ENCODE measurements around the gene CCDC158. TPM values are rescaled to one million over a fixed set of nuclear protein-coding genes. Genes with fewer than 3 reads are reported as not detected.
A peak's percentile ranks its signal among the peaks of the same experiment; 100 is the strongest.

The CCDC158 gene
- total RNA-seq, 4 donors from 2014 or later: 0.16 to 0.55 TPM; not detected in 2

- Histone ChIP-seq H3K27ac (peak overlapping the region in 2 of 4 donors; percentile 11 to 34), H3K36me3 (no peaks in the 10 kb centered on the region), H3K4me1 (peaks cover 0 to 39% (median 8%) of the 10 kb centered on the region in 4 donors), H3K4me3 (no peak overlapping the region), H3K9me3 (no peaks in the 10 kb centered on the region), H3K27me3 (no peaks in the 10 kb centered on the region)
- no peak for DNase-seq
- WGBS, 2 donors (ENCODE audit: low coverage in 1 of 2): 39 to 57% methylated on average over 1 of the region's 1 CpG
- in situ Hi-C loops (cut with MboI; ENCODE audit: low pct_ligation_motif_present in 1 of 4, low pct_unique_long_range_greater_than_20kb in 1 of 4, low sequenced_read_pairs in 3 of 4): no loop called here
- intact Hi-C loops (cut with DNase I; ENCODE audit: low total_unique reads): no loop called here
- TF ChIP-seq POLR2AphosphoS5 (IDR thresholded peaks at IDR 0.05): no peak
- TF ChIP-seq POLR2A (IDR thresholded peaks at IDR 0.05): no peak
- TF ChIP-seq, protein P1, sequence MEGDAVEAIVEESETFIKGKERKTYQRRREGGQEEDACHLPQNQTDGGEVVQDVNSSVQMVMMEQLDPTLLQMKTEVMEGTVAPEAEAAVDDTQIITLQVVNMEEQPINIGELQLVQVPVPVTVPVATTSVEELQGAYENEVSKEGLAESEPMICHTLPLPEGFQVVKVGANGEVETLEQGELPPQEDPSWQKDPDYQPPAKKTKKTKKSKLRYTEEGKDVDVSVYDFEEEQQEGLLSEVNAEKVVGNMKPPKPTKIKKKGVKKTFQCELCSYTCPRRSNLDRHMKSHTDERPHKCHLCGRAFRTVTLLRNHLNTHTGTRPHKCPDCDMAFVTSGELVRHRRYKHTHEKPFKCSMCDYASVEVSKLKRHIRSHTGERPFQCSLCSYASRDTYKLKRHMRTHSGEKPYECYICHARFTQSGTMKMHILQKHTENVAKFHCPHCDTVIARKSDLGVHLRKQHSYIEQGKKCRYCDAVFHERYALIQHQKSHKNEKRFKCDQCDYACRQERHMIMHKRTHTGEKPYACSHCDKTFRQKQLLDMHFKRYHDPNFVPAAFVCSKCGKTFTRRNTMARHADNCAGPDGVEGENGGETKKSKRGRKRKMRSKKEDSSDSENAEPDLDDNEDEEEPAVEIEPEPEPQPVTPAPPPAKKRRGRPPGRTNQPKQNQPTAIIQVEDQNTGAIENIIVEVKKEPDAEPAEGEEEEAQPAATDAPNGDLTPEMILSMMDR (IDR thresholded peaks at IDR 0.05): no peak
- no peak for TF ChIP-seq EP300 (IDR thresholded peaks at IDR 0.05; ENCODE audit: low read depth)
Measured at GRCh38 chr4:76278583-76278982, 142.4 kb downstream of the CCDC158 start.

DNA sequence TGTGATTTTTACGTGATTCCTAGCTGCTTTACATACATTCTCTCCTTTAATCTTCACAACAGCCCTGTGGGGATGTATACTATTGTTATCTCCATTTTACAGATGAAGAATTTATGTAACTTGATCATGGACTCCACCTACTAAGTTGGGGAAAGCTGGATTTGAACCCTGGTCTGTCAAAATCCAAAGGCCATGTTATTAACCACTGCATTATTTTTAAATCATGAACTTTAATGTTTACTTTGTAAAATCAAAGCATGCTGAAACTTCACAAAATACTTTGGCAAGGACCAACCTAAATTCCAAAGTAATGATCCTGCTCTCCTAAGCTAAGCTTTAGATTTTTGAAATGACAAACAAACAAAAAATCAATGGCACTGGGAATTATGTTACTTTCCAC, 143.3 kb downstream of the CCDC158 start:
- in situ Hi-C loops (cut with MboI; ENCODE audit: low pct_ligation_motif_present in 1 of 4, low pct_unique_long_range_greater_than_20kb in 1 of 4, low sequenced_read_pairs in 3 of 4) (no loop called here), intact Hi-C loops (cut with DNase I; ENCODE audit: low total_unique reads) (no loop called here)
- no peaks in the 10 kb centered on the region for H3K36me3 ChIP-seq
- H3K9me3 ChIP-seq: no peaks in the 10 kb centered on the region
- H3K27me3 ChIP-seq: no peaks in the 10 kb centered on the region
- peaks cover 0 to 37% (median 6%) of the 10 kb centered on the region in 4 donors for H3K4me1 ChIP-seq
- TF ChIP-seq, protein P1 (IDR thresholded peaks at IDR 0.05): no peak
- TF ChIP-seq EP300 (IDR thresholded peaks at IDR 0.05; ENCODE audit: low read depth) (no peak), POLR2A (IDR thresholded peaks at IDR 0.05) (no peak), POLR2AphosphoS5 (IDR thresholded peaks at IDR 0.05) (no peak)
- DNase-seq: no peak
- 83 to 100% methylated on average over 1 of the region's 1 CpG for WGBS, 2 donors (ENCODE audit: low coverage in 1 of 2)
- H3K27ac ChIP-seq: no peak overlapping the region
- no peak overlapping the region for H3K4me3 ChIP-seq

GRCh38 chr4:76276813-76277212, 144.1 kb downstream of the CCDC158 start:
- Histone ChIP-seq H3K27me3 (no peaks in the 10 kb centered on the region), H3K36me3 (no peaks in the 10 kb centered on the region), H3K9me3 (no peaks in the 10 kb centered on the region), H3K4me3 (no peak overlapping the region), H3K4me1 (peaks cover 0 to 37% (median 6%) of the 10 kb centered on the region in 4 donors), H3K27ac (no peak overlapping the region)
- WGBS, 2 donors (ENCODE audit: low coverage in 1 of 2): 83% methylated on average over 1 to 9 of the region's 9 CpGs
- intact Hi-C loops (cut with DNase I; ENCODE audit: low total_unique reads) (no loop called here), in situ Hi-C loops (cut with MboI; ENCODE audit: low pct_ligation_motif_present in 1 of 4, low pct_unique_long_range_greater_than_20kb in 1 of 4, low sequenced_read_pairs in 3 of 4) (no loop called here)
- DNase-seq: no peak
- TF ChIP-seq POLR2A (IDR thresholded peaks at IDR 0.05) (no peak), EP300 (IDR thresholded peaks at IDR 0.05; ENCODE audit: low read depth) (no peak), POLR2AphosphoS5 (IDR thresholded peaks at IDR 0.05) (no peak)
- TF ChIP-seq, protein P1 (IDR thresholded peaks at IDR 0.05): no peak

DNA sequence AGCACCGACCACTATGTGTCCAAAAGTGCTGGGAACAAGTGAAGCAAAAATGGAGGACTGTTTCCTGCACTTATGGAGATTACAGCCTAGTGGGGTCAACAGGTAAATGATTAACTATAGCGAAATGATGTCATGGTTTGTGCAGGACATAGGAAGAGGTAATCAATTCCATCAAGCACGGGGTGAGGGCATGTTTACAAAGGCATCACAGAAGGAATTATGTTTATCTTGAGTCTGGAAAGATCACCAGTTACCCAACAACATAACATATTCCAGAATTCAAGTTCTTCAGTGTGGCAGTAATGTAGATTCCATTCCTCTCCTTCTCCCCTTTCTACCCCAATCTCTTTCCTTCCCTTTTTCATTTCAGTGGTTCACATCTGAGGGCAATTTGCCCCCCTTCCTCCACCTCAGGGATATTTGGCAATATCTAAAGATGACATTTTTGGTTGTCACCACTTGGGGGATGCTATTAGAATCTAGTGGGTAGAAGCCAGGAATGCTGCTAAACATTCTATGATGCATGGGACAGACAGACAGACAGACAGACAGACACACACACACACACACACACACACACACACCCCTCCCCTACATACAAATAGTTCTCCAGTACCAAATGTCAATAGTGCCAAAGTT, 145.3 kb downstream of the CCDC158 start:
- no peaks in the 10 kb centered on the region for H3K27me3 ChIP-seq
- H3K9me3 ChIP-seq: no peaks in the 10 kb centered on the region
- H3K27ac ChIP-seq: no peak overlapping the region
- H3K4me1 ChIP-seq: peaks cover 0 to 29% (median 6%) of the 10 kb centered on the region in 4 donors
- in situ Hi-C loops (cut with MboI; ENCODE audit: low pct_ligation_motif_present in 1 of 4, low pct_unique_long_range_greater_than_20kb in 1 of 4, low sequenced_read_pairs in 3 of 4): no loop called here
- H3K36me3 ChIP-seq: no peaks in the 10 kb centered on the region
- no peak overlapping the region for H3K4me3 ChIP-seq
- TF ChIP-seq EP300 (IDR thresholded peaks at IDR 0.05; ENCODE audit: low read depth) (no peak), POLR2AphosphoS5 (IDR thresholded peaks at IDR 0.05) (no peak), POLR2A (IDR thresholded peaks at IDR 0.05) (no peak)
- TF ChIP-seq, protein P1 (IDR thresholded peaks at IDR 0.05): no peak
- DNase-seq: no peak
- intact Hi-C loops (cut with DNase I; ENCODE audit: low total_unique reads): no loop called here
- WGBS, 2 donors (ENCODE audit: low coverage in 1 of 2): 70 to 74% methylated on average over 3 of the region's 3 CpGs
